Iris pigment epithelial cell (primary cell): Measurements from ENCODE around the gene FAM161A.
A peak's percentile ranks its signal among the peaks of the same experiment; 100 is the strongest.
"Not testable (repeated sequence)": the region's sequence is repeated elsewhere in the genome, so short reads cannot be mapped to it uniquely, and the experiment has no call there.

Source experiments
- DNase-seq: peaks from one replicate; pipeline ENCODE4 v3.0.0-alpha.2; 2011; ENCODE audit warnings: low read depth

FAM161A gene

DNA sequence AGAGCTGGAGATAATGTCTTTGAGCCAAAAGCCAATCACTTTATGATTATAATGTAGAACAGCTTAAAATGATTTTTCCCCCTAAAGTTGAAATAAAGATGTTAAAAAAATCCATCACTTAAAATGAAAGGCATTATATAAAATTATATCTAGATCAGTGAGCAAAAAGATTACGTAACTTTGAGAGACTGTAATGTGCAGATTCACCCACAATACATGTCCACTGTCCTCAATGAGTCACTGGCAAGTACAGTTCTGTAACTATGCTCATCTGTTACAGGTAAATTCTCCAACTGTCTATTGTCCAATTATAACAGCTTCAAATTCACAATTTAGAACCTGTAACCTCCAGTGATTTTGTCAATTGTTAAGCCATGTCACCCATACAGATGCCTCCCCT, 19.0 kb downstream of the FAM161A start:
- peak; percentile 34 for DNase-seq

DNA sequence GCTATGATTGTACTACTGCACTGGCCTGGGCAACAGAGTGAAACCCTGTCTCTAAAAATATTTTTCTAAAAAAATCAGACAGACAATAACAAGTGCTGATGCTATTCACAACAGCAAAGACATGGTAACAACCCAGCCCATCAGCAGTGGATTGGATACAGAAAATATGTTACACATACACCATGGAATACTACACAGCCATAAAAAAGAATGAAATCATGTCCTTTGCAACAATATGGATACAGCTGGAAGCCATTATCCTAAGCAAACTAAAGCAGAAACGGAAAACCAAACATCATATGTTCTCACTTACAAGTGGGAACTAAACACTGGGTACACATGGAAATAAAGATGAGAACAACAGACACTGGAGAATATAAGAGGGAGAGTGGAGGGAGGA, 19.9 kb downstream of the FAM161A start:
- no peak for DNase-seq

DNA sequence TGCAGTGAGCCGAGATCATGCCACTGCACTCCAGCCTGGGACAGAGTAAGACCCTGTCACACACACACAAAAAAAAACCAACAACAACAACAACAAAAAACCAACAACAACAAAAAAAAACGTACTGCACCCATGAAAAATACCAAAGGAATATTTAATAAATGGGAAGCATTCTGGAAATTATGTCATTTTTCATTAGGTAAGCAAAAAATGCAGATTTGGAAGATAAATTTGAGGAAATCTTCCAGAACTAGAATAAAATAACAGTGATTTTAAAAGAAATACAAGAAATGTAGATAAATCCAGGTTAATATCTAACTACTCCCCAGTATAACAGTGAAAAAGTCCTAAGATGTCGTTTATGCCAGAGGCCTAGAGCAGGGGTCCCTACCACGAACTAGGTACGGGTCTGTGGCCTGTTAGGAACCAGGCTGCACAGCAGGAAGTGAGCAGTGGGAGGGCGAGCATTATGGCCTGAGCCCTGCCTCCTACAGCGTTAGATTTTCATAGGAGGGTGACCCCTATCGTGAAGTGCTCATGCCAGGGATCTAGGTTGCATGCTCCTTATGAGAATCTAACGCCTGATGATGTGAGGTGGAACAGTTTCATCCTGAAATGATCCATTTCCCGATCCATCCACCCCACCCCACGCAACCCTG, 21.5 kb downstream of the FAM161A start:
- DNase-seq: no peak

DNA sequence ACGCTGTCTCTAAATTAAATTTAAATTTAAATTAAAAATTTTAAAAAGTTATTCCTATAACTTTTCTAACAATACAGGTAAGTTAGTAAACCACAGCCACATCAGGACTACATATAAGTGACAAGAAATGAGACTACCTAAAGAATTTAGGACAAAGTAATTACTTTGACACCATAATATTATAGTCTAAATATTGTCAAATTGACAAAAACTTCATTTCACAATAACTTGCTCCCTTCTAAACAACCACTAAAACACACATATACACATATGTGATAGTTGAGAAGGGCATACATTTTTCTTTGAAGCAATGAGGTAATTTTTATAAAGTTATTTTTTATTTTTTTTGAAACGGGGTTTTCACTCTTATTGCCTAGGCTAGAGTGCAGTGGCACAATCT, 31.6 kb downstream of the FAM161A start:
- DNase-seq: no peak

DNA sequence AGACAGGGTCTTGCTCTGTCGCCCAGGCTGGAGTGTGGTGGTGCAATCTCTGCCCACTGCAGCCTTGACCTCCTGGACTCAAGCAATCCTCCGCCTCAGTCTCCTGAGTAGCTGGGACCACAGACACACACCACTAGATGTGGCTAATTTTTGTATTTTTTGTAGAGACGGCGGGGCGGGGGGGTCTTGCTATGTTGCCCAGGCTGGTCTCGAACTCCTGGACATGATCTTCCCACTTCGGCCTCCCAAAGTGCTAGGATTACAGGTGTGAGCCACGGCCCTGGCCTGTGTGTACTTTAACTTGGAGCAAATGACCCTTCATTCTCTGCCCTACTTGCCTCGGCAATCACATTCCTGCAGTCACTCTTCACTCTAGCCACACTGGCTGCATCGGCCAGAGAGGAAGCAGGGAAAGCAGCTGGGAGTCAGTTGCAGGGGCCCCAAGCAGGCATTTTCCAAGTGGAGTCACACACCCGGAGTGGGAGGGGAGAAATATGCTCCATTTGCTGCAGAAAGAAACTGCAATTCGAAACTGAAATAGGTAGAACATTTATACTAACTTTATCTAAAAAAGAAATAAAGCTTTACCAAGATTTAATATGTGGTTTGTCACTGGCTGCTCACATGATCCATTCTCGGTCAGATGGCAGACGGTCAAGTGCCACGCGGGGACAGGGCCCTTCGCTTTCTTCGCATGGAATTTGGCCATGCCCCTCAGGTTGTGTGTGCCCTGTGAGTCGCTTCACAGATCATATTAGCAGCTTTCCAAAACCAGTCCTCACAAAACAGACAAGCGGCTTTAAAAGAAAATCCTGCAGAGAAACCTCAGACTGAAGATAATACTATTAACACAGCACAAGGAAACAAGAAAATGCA, 37.1 kb downstream of the FAM161A start:
- peak; percentile 2 for DNase-seq

DNA sequence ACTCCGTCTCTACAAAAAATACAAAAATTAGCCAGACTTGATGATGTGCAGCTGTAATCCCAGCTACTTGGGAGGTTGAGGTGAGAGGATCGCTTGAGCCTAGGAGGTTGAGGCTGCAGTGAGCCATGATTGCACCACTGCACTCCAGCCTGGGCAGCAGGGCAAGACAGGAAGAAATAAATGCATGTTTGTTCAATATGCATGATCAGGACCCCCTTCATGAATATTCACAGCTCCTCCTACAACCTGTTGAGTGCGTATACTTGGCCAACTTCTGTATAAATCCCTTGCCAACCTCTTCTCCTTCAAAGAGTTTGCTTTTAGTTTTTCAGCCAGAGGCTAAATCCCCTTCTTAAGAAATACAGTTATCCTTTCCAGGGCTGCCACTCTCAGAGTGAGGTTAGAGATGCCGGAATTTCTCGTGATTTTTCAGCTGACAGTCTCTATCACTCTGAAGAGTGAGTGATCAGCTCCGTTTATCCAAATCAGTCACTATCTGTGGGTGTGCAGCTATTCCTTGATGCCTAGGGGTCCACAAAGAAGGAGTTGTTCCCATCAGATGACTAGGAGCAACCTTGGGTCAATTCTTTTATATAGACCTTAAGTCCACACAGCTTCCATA, 39.2 kb downstream of the FAM161A start:
- no peak for DNase-seq

DNA sequence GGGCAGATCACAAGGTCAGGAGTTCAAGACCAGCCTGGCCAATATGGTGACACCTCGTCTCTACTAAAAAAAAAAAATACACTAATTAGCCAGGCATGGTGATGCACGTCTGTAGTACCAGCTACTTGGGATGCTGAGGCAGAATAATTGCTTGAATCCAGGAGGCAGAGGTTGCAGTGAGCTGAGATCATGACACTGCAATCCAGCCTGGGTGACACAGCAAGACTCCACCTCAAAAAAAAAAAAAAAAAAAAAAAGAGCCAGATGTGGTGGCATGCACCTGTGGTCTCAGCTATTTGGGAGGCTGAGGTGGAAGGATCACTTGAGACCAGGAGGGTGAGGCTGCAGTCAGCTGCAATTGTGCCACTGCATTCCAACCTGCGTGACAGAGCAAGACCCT, 40.5 kb downstream of the FAM161A start:
- not testable (repeated sequence) for DNase-seq

DNA sequence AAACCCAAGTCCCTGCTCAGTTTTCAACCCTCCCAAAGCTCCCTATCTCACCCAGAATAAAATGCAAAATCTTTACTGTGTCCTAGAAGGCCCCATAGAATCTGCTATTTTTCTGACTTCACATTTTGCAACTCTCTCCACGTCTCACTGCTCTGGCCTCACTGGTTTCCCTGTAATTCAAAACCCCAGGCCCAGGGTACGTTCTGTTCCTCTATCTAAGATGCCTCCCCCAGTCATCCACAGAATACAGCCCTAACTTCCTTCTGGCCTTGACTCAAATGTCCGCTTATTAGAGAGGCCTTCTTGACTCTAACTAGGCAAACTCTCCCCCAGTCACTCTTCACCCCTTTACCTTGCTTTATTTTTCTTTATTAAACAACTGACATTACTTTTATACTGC, 42.0 kb downstream of the FAM161A start:
- DNase-seq: peak; percentile 56

DNA sequence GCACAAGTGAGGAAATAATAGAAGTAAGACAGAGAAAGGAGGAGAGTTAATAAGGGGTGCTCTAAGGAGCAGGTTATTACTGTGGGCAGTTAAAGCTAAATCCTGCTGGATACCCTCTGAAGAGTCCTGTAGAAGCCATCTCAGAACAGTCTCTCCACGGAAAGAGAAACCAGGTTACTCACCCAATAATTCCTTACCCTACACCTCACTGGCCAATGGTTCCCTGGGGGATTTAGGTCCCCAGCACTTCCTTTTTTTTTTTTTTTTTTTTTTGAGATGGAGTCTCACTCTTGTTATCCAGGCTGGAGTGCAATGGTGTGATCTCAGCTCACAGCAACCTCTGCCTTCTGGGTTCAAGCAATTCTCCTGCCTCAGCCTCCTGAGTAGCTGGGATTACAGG, 43.7 kb downstream of the FAM161A start:
- not testable (repeated sequence) for DNase-seq

DNA sequence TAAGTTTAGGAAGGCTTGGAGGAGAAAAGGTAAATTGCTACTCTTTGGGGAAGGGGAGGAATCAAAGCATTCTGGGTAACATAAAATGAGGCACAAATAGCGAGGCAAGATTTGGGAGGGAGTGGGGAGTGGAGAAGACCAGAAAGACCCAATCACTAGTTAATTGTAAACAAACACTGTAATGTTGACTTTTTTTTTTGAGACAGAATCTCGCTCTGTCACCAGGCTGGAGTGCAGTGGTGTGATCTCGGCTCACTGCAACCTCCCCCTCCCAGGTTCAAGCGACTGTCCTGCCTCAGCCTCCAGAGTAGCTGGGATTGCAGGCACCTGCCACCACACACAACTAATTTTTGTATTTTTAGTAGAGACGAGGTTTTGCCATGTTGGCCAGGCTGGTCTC, 45.2 kb downstream of the FAM161A start:
- DNase-seq: not testable (repeated sequence)

DNA sequence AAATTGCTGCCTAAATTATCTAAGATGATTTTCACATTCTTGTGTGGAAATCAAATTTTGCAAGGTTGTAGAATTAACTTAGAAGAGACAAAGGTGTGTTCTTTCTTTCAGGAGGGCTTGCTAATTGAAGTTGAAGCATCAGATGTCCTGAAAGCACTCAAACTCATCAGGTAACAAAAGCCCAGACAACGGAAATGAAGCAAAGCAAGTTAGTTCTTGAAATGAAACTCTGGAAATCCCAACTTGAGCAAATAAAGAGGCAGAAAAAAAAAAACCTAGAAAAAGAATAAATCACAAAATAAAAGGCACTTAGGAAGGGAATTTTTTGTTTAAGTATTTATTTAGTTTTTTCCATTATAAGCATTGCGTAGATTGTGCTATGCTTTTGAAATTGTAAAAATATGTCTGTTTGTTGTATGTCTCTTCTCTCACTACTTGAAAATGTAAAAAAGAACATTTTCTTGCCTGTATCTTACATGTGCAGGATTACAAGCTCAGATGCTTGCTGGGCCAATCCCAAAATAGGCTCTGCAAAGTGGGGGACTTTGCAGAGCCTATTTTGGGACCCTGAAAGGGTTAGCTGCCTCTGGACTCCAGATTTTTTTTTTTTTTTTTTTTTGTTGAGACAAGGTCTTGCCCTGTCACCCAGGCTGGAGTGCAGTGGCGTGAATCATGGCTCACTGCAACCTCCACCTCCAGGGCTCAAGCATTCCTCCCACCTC, 46.7 kb downstream of the FAM161A start:
- DNase-seq: no peak

DNA sequence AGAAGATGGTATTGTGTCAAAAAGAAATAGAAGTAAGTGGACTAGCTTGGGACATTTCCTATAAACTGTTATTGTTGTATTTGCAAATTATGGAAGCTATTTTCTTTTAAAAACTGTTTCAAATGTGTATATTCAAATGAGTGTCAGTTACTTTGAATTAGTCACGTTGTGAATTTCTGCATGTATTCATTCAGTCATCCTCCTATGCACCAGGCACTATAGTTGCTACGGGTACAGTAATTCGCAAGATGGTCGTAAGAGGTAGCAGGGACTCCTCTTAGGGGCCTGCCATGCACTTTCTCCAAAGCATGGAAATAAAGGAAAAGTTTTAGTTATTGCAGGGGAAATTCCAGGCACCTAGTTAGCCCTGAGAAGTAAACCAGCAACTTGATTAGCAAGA, 51.3 kb downstream of the FAM161A start:
- DNase-seq: no peak

DNA sequence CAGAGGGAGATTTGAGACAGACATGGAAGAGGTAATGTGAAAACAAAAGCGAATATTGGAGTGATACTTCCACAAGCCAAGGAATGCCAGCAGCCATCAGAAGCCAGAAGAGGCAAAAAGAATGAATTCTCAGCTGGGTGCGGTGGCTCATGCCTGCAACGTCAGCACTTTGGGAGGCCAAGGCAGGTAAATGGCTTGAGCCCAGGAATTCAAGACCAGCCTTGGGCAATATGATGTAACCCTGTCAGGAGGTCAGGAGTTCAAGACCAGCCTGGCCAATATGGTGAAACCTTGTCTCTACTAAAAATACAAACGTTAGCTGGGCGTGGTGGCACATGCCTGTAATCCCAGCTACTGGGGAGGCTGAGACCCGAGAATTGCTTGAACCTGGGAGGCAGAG, 54.8 kb downstream of the FAM161A start:
- no peak for DNase-seq

DNA sequence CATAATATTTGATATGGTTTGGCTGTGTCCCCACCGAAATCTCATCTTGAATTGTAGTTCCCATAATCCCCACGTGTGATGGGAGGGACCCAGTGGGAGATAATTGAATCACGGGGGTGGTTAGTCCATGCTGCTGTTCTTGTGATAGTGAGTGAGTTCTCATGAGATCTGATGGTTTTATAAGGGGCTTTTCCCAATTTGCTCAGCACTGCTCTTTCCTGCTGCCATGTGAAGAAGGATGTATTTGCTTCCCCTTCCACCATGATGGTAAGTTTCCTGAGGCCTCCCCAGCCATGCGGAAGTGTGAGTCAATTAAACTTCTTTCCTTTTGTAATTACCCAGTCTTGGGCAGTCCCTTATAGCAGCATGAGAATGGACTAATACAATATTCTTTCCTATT, 56.4 kb downstream of the FAM161A start:
- DNase-seq: not testable (repeated sequence)

DNA sequence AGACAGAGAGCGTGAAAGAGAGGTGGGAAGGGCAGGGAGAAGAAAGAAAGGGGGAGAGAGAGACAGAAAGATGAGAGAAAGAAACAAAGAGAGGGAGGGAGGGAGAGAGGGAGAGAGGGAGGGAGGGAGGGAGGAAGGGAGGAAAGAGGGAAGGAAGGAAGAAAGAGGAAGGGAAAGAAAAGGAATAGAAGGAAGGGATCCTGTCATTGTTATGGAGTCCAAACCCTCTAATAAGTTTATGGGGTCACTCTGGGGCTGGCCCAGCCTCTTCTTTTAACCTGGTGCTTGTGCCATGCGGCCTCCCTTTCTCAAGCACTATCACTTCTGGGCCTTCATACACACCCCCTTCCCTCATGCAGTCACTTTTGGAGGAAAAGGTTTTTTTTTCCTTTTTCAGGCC, 58.5 kb downstream of the FAM161A start:
- no peak for DNase-seq

DNA sequence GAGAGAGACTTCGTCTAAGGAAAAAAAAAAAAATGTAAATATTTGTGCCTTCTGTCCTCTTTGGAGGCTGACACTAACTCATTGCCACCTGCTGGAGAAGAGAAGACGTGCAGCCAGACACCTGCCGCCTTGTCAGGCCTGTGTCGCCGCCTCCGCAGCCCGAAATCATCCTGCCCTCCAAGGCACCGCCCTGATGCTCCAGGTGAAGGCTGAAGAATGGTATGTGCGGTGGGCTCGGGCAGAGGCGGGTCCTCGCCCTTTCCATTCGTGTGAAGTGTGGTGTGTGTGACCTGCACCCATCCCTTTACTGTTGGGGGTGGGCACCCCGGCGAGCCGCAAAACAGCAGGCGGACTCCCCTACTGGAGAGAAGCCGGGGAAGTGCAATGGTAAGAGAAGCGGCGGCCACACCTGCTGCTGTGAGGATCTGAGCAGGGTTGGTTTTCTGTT, 60.4 kb downstream of the FAM161A start:
- peak; percentile 55 for DNase-seq

DNA sequence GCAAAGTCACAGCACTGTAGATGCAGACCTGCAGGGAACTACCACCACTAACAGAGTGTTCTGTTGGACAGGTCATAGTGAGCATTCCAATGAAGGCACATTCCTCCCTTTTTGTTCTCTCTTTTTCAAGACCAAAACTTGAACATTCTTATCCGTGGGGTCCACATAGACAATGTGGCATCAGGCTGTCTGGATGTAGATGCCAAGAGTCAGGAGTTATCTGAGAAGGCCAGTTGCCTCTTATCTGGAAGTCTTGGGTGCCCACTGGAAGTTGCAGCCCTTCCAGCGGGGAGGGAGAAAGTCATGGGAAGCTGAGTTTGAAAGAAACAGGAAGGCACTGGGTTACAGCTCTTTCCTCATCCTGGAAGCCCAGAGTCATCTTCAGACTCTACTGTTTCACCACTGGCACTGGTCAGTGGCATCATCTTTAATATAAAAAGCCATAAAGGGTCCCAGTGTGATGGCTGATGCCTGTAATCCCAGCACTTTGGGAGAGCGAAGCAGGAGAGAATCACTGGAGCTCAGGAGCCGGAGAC, 61.4 kb downstream of the FAM161A start:
- no peak for DNase-seq

DNA sequence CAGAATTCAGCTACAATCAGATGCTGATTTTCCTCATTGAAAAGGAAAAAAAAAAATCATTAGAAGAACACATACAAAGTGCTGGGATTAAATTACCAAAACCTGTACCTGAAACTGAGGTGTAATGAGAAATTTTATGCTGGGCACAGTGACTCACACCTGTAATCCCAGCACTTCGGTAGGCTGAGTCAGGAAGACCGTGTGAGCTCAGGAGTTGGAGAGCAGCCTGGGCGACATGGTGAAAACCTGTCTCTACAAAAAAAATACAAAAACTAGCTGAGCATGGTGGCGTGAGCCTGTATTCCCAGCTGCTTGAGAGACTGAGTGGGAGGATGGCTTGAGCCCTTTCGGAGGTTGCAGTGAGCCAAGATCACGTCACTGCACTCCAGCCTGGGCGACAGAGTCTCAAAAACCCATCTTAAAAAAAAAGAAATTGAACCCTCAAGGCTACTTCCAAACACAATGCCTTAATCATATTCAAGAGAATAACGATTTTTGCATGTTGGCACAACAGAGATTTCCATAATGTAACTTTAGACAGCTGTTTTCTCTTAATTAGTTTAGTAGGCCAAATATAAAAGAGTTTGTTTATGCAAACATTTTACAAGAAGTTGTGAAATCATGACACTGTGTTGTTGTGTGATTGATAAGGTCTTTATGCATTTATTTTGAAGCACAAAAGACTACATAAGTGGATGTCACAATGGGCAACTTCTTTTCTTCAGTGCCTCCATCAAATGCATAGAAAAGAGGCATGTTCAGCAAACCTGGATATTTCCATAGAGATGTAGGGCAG, 63.9 kb downstream of the FAM161A start:
- no peak for DNase-seq

DNA sequence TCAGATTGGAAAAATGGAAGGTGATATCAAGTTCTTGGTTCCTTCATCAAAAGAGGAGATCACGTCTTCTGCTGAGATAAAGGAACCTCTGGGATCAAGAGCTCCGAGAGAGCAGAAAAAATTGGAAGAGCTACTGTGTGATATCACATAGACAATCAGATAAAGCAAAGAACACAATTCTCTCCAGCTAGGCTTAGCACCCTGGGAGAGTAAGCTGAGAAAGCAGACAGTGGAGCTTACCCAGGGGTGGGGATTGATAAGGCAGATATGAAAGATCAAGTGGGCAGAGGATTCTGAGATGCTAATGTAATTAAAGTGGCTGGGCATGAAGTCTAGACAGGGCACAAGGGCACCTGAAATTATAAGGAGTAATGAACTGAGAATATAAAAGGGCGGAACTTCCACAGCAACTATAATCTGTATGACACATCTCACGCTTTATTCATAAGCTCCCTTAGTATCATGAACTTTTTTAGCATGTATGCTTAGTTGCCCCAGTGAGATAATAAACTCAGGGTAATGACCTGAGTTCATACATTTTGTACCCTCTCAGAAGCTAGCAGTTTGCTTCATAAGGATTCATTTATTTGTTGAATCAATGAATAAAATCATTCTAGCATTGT, 65.8 kb downstream of the FAM161A start:
- no peak for DNase-seq

DNA sequence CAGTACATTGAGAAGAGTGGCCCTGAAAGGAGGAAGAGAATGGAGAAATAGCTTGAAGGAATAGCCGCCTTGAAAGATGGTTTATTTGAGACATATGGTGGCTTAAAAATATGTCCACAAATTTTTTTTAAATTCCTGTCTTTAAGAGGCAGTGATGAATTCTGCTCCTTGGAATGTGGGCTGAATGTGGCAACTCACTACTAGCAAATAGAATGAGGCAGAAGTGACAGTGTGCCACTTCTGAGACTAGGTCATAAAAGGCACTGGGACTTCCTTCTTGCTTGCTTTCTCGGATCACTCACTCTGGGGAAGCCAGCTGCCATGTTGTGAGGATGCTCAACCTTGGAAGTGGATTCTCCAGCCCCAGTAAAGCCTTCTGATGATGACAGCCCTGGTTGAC, 67.0 kb downstream of the FAM161A start:
- DNase-seq: no peak

DNA sequence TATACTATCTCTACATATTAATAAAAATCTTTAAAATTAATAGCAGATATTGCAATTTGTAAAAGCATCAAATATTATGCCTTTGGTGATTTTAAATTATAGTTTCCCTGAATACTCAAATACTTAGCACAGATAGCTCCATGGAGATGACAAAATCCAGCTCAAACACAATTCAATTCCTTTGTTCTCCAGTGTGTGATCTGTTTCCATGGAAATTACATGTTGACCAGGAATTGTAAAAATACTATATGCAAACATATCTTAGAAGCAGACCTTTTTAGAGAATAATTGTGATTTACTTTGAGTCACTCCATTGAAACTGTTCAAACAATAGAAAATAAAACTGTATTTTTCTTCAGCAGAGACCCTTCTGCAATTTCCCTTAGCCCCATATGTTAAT, 68.3 kb downstream of the FAM161A start:
- no peak for DNase-seq
